ENCODE data around the gene KCND2.

DNA sequence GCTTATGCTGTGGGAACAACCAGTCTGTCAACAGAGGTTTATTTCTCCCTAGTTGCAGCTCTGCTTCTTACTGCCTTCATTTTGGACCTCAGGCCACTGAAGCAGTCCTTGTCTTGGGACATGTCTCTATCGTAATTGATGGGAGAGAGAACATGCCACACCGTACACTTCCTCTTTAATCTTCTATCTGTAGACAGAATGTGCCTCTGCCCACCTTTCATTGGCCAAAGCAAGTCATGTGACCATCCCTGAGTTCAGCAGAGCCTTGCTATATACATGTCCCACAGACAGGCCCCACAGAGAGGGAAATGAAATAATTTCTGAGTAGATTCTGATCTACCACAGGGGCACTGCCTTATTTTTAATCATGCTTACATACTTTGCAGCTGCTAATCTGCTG lies 98.0 kb downstream of the KCND2 start:
- no peak for TF ChIP-seq CTCF (conservative IDR thresholded peaks at IDR 0.05)
- no peak for TF ChIP-seq EZH2 (IDR thresholded peaks at IDR 0.05; ENCODE audit: low read depth)
